PC-3 (cell line): ENCODE results near the gene PAX5. TPM values are rescaled to one million over a fixed set of nuclear protein-coding genes. Genes with fewer than 3 reads are reported as not detected.

Source experiments
- ATAC-seq: fragments of 200-7000 bp; cut with Tn5 transposase; 2 replicates; pipeline ENCODE4 v1.9.1; 2020; ENCODE audit warnings: mild to moderate bottlenecking, moderate library complexity
- BruUV-seq: library from RNA; stranded (reverse); fragments of 400-500 nt; replicated peaks from 2 replicates; lab custom pipeline; 2021; lab: Mats Ljungman, UMichigan
- CTCF ChIA-PET: fragments of 300-600 bp; sonication (Branson Sonifier 250); formaldehyde crosslinking; loops from one replicate; lab custom pipeline; 2022; ENCODE audit warnings: antibody characterized with exemption; lab: Charles Lee
- POLR2A ChIA-PET: fragments of 300-600 bp; sonication (Branson Sonifier 250); formaldehyde crosslinking; loops from one replicate; lab custom pipeline; 2022; ENCODE audit warnings: antibody characterized with exemption; ENCODE audit not compliant: unreplicated experiment; lab: Charles Lee
- DNase-seq: peaks from one replicate; pipeline ENCODE4 v3.0.0-alpha.2; 2015
- H2AFZ ChIP-seq: fragments of 300-600 bp; sonication (generic); 2 replicates; pipeline ENCODE4 v1.6.0; 2016; ENCODE audit warnings: antibody characterized with exemption, low read length
- H3F3A ChIP-seq: fragments of 300-600 bp; sonication (generic); one replicate; pipeline ENCODE4 v1.6.0; 2017; ENCODE audit warnings: antibody characterized with exemption, low read length, control low read depth, mild to moderate bottlenecking; ENCODE audit not compliant: unreplicated experiment
- H3K27ac ChIP-seq: fragments of 300-600 bp; sonication (generic); 2 replicates; pipeline ENCODE4 v1.5.1; 2016; ENCODE audit warnings: mild to moderate bottlenecking, low read length
- H3K27me3 ChIP-seq: fragments of 300-600 bp; sonication (generic); 2 replicates; pipeline ENCODE4 v1.6.1; 2016; ENCODE audit warnings: low read length, mixed read lengths
- H3K36me3 ChIP-seq: fragments of 300-600 bp; sonication (generic); 2 replicates; pipeline ENCODE4 v1.6.1; 2016; ENCODE audit warnings: low read depth, mixed run types, low read length, mixed read lengths
- H3K4me1 ChIP-seq: fragments of 300-600 bp; sonication (generic); 2 replicates; pipeline ENCODE4 v1.5.1; 2016; ENCODE audit warnings: low read length; ENCODE audit not compliant: insufficient read depth
- H3K4me2 ChIP-seq: fragments of 300-600 bp; sonication (generic); 2 replicates; pipeline ENCODE4 v1.6.0; 2016; ENCODE audit warnings: low read length
- H3K4me3 ChIP-seq: fragments of 300-600 bp; sonication (generic); 2 replicates; pipeline ENCODE4 v1.5.1; 2016; ENCODE audit warnings: mild to moderate bottlenecking, low read length, mixed read lengths
- H3K79me2 ChIP-seq: fragments of 300-600 bp; sonication (generic); 2 replicates; pipeline ENCODE4 v1.6.1; 2017; ENCODE audit warnings: low read length, mixed read lengths
- H3K9ac ChIP-seq: fragments of 300-600 bp; sonication (generic); 2 replicates; pipeline ENCODE4 v1.6.0; 2016; ENCODE audit warnings: mild to moderate bottlenecking, low read length
- H3K9me2 ChIP-seq: fragments of 300-600 bp; sonication (generic); replicated peaks from 2 replicates; pipeline ENCODE4 v1.6.1; 2016; ENCODE audit warnings: mixed run types, low read length, mixed read lengths
- H3K9me3 ChIP-seq: fragments of 300-600 bp; sonication (generic); 2 replicates; pipeline ENCODE4 v1.6.1; 2016; ENCODE audit warnings: low read length, mixed read lengths
- H4K20me1 ChIP-seq: fragments of 300-600 bp; sonication (generic); 2 replicates; pipeline ENCODE4 v1.6.1; 2016; ENCODE audit warnings: low read length, mixed read lengths
- CTCF ChIP-seq: fragments of 300-600 bp; sonication (generic); conservative IDR thresholded peaks from 2 replicates; pipeline ENCODE4 v1.5.1; 2017; ENCODE audit warnings: antibody characterized with exemption, low read depth, mild to moderate bottlenecking, low read length
- EZH2 ChIP-seq: fragments of 300-600 bp; sonication (generic); IDR thresholded peaks from one replicate; pipeline ENCODE4 v1.6.1; 2017; ENCODE audit warnings: antibody characterized with exemption, mild to moderate bottlenecking, low read length; ENCODE audit not compliant: unreplicated experiment
- EZH2phosphoT487 ChIP-seq: fragments of 300-600 bp; sonication (generic); IDR thresholded peaks from 2 replicates; pipeline ENCODE4 v1.6.1; 2018; ENCODE audit warnings: mild to moderate bottlenecking, antibody characterized with exemption, low read length, borderline replicate concordance
- intact Hi-C: fragments of 100-400 bp; cut with micrococcal nuclease; formaldehyde crosslinking; loops from 2 replicates; pipeline ENCODE4 v1.9.0; 2023
- total RNA-seq: library from RNA; depleted of rRNA; stranded (reverse); fragments of >200 nt; gene quantifications from 2 replicates; pipeline ENCODE4 v1.2.3, GENCODE V29; 2014

Gene PAX5
- total RNA-seq, 1 experiment from 2014 or later: not detected

DNA sequence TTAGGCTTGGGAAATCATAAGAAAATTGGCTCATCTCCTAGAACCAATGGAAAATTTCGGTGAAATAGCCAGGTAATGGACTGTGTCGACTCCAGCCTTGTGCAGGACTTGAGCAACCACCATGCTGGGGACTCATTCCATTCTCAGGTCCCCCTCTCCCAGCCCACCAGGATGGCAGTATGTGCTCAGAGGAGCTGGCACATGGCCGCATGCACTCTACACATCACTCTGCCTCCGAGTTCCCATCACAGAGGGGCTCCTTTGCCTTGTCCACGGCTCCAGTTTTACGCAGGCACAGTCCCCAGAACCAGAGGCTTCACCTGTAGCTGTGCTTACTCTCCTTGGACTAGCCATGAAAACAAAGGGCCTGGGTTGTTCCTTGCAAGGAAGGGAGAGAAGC, 149.3 kb downstream of the PAX5 start:
- ATAC-seq (no peak), DNase-seq (no peak)
- ChIA-PET POLR2A (no interaction called here), CTCF (no interaction called here)
- Histone ChIP-seq H3K4me1 (no peaks in the 10 kb centered on the region), H3K4me3 (no peak overlapping the region), H3K79me2 (no peaks in the 10 kb centered on the region), H3K4me2 (no peak overlapping the region), H3K27me3 (peaks cover 12% of the 10 kb centered on the region; the same call in 1 of the 2 replicates), H3F3A (no peaks in the 10 kb centered on the region), H4K20me1 (no peaks in the 10 kb centered on the region), H3K36me3 (no peaks in the 10 kb centered on the region), H3K9ac (no peak overlapping the region), H2AFZ (no peak overlapping the region), H3K9me3 (no peaks in the 10 kb centered on the region), H3K27ac (no peak overlapping the region), H3K9me2 (no peaks in the 10 kb centered on the region)
- TF ChIP-seq EZH2 (no peak), CTCF (no peak), EZH2phosphoT487 (no peak)
- BruUV-seq: no TSS peak
- intact Hi-C loops: no loop called here

- Histone ChIP-seq H3K4me1 (no peaks in the 10 kb centered on the region), H3K79me2 (no peaks in the 10 kb centered on the region), H4K20me1 (no peaks in the 10 kb centered on the region), H3K4me3 (no peak overlapping the region), H3K36me3 (no peaks in the 10 kb centered on the region), H2AFZ (no peak overlapping the region), H3F3A (no peaks in the 10 kb centered on the region), H3K9me2 (no peaks in the 10 kb centered on the region), H3K27ac (no peak overlapping the region), H3K4me2 (no peak overlapping the region), H3K9me3 (no peaks in the 10 kb centered on the region), H3K27me3 (peaks cover 12% of the 10 kb centered on the region; the same call in 1 of the 2 replicates), H3K9ac (no peak overlapping the region)
- intact Hi-C loops: no loop called here
- ChIA-PET POLR2A (no interaction called here), CTCF (no interaction called here)
- no peak for TF ChIP-seq CTCF
- no peak for TF ChIP-seq EZH2phosphoT487
- TF ChIP-seq EZH2: no peak
- DNase-seq (no peak), ATAC-seq (no peak)
- BruUV-seq: no TSS peak
Measured at GRCh38 chr9:36882594-36882993, 151.5 kb downstream of the PAX5 start.

DNA sequence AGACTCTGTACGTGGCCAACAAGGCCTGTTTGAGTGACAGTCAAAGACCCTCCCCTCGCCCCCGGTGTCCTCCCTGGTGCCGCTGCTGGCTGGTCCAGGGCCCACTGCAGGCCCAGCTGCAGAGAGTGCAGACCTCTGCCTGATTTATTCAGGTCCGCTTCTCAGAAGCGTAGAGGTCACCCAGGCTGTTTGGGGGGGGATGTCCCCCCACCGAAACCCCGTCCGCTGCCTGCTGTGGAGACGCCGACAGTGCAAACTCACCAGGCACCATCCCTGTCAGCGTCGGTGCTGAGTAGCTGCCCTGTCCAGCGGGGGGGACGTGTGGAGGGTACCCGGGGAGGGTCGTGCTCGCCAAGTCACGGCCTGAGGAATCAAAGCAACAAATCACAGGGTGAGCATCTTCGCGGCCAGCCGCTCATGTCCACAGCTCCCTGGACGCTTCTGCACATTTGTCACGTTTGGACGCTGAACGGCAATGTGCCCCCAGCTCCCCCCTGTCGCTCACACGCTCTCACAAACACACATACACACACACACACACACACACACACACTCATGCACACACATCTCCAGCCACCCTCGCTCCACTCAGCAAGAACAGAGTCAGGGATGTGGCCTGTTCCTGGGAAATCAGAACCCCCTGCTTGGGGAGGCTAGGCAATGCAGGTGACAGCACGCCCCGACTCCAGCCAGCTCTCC, 152.2 kb downstream of the PAX5 start:
- no peaks in the 10 kb centered on the region for H3K9me3 ChIP-seq
- ChIA-PET CTCF (no interaction called here), POLR2A (no interaction called here)
- TF ChIP-seq CTCF (no peak), EZH2phosphoT487 (no peak), EZH2 (no peak)
- no peak overlapping the region for H2AFZ ChIP-seq
- H3F3A ChIP-seq: no peaks in the 10 kb centered on the region
- H3K4me1 ChIP-seq: no peaks in the 10 kb centered on the region
- intact Hi-C loops: no loop called here
- H3K27me3 ChIP-seq: peaks cover 12% of the 10 kb centered on the region; the same call in 1 of the 2 replicates
- H3K4me3 ChIP-seq: no peak overlapping the region
- H3K4me2 ChIP-seq: no peak overlapping the region
- no peaks in the 10 kb centered on the region for H3K36me3 ChIP-seq
- H3K9ac ChIP-seq: no peak overlapping the region
- no peaks in the 10 kb centered on the region for H3K9me2 ChIP-seq
- H3K27ac ChIP-seq: no peak overlapping the region
- DNase-seq (no peak), ATAC-seq (no peak)
- no TSS peak for BruUV-seq
- no peaks in the 10 kb centered on the region for H3K79me2 ChIP-seq
- H4K20me1 ChIP-seq: no peaks in the 10 kb centered on the region
